Activated naive CD8-positive, alpha-beta T cell treated with anti-CD3 and anti-CD28 coated beads for 36 hours (primary cell): ENCODE results near the gene CSMD2. TPM values are rescaled to one million over a fixed set of nuclear protein-coding genes. Genes with fewer than 3 reads are reported as not detected.
"Not testable (repeated sequence)": the region's sequence is repeated elsewhere in the genome, so short reads cannot be mapped to it uniquely, and the experiment has no call there.

Experiments
- DNase-seq: peaks from one replicate; pipeline ENCODE4 v3.0.0; 2021
- H3K27ac Mint-ChIP-seq: one replicate; pipeline ENCODE4 v1.8.0; 2022; ENCODE audit warnings: mild to moderate bottlenecking, moderate library complexity, mixed read lengths
- H3K27me3 Mint-ChIP-seq: one replicate; pipeline ENCODE4 v1.8.0; 2022; ENCODE audit warnings: mild to moderate bottlenecking, mixed read lengths
- H3K36me3 Mint-ChIP-seq: one replicate; pipeline ENCODE4 v1.8.0; 2021; ENCODE audit warnings: mild to moderate bottlenecking, mixed read lengths
- H3K4me1 Mint-ChIP-seq: one replicate; pipeline ENCODE4 v1.8.0; 2021; ENCODE audit warnings: mixed read lengths
- H3K4me3 Mint-ChIP-seq: one replicate; pipeline ENCODE4 v1.8.0; 2022; ENCODE audit warnings: mild to moderate bottlenecking, moderate library complexity, mixed read lengths
- H3K9me3 Mint-ChIP-seq: one replicate; pipeline ENCODE4 v1.8.0; 2022; ENCODE audit warnings: mixed read lengths
- total RNA-seq, 2 experiments: library from RNA; stranded (reverse); gene quantifications; one replicate each; pipeline ENCODE4 v1.2.3, GENCODE V29; 2021

Gene CSMD2
- total RNA-seq, 2 experiments from 2014 or later = not detected

DNA sequence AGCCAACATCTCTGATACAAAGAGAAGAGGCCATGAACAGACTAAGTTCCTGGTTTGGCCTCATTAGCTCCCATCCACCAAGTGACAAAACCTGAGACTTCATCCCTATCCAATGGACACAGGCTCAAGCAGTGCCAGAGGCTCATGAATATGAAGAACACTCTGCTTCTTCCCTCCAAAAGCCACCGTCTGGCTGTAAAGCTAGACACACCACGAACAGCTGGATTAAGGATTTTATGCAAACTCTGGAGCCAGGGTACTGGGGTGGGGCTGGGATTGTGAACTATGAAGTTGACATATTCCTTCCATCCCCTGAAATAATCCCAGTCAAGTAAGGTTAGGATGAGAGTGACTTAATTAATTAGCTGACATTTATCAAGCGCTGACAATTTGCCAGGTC lies 139.4 kb downstream of the CSMD2 start:
- Mint-ChIP-seq H3K27me3 (peaks cover 17% of the 10 kb centered on the region), H3K4me3 (no peak overlapping the region), H3K36me3 (no peaks in the 10 kb centered on the region), H3K4me1 (no peaks in the 10 kb centered on the region), H3K9me3 (no peaks in the 10 kb centered on the region), H3K27ac (no peak overlapping the region)
- no peak for DNase-seq

DNA sequence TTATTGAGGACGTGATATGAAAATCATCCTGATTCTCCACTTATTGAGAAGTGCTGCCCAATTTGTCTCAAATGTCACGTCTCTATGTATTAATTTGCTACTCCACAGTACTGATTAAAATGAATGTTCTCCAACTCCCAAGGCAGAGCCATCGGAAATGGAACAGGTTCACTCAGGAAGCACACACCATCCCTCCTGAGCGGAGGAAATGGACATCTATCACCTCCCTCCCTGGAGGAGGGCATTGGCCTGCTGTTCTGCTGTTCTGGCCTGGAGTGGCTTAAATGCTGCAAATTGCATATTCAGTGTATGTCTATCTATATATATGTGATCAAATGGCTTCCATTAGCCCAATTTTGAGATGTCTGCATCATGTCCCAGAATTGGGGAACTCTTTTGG lies 140.5 kb downstream of the CSMD2 start:
- Mint-ChIP-seq H3K27me3 (peaks cover 17% of the 10 kb centered on the region), H3K4me3 (no peak overlapping the region), H3K9me3 (no peaks in the 10 kb centered on the region), H3K4me1 (no peaks in the 10 kb centered on the region), H3K27ac (no peak overlapping the region), H3K36me3 (no peaks in the 10 kb centered on the region)
- DNase-seq = no peak

DNA sequence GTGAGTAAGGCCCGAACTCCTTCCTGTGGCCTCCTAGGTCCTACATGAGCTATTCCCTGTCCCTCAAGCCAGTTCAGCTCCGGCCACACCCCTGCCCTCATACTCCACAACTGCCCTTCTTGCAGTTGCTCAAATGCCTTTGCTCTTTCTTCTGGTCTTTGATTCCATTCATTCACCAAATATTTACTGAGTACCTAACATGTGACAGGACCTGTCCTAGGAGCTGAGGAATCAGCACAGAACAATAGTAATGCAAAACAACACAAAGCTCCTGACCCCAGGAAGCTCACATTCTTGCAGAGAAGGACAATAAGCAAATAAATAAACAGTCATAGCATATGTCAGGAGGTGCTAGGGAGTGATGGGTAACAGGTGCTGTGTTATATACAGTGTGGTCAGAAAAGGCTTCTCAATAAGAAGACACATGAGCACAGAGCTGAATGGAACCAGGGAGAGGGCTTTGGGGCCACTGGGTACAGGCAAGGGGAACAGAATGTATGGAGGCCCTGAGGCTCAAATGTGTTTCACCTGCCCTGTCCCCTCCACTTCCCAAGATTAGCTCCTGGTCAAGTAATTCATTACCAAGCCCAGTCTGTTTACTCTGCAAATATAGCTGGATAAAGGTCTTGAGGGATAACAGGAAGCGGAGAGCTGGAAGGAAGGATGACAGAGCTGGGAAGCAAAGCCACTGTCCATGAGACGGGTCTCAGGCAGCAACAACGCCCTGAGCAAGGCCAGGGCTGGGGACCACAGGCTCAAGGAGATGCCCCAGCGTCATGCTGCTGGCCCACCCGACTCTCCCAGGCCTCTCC lies 145.1 kb downstream of the CSMD2 start:
- no peak overlapping the region for H3K27ac Mint-ChIP-seq
- no peak for DNase-seq
- no peaks in the 10 kb centered on the region for H3K36me3 Mint-ChIP-seq
- H3K4me1 Mint-ChIP-seq = no peaks in the 10 kb centered on the region
- H3K27me3 Mint-ChIP-seq = peaks cover 6% of the 10 kb centered on the region
- H3K4me3 Mint-ChIP-seq = no peak overlapping the region
- no peaks in the 10 kb centered on the region for H3K9me3 Mint-ChIP-seq

DNA sequence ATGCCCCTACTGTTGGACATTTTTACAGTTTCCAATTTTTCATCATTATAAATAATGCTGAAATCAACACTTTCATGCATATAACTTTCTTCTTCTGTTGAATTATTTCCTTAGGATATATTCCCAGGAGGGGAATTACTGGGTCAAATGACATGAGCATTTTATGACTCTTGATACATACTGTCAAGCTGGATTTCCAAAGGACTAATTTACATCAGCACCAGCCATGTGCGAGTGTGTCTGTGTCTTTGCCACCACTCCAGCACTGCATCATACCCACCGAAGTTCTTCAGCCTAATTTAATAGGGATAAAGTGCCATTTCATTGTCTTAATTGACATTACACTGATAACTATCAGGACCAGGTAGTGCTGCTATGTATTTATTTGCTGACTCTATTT lies 146.7 kb downstream of the CSMD2 start:
- H3K4me1 Mint-ChIP-seq = no peaks in the 10 kb centered on the region
- DNase-seq = no peak
- no peaks in the 10 kb centered on the region for H3K36me3 Mint-ChIP-seq
- no peak overlapping the region for H3K4me3 Mint-ChIP-seq
- no peak overlapping the region for H3K27ac Mint-ChIP-seq
- H3K27me3 Mint-ChIP-seq = peaks cover 9% of the 10 kb centered on the region
- H3K9me3 Mint-ChIP-seq = no peaks in the 10 kb centered on the region

DNA sequence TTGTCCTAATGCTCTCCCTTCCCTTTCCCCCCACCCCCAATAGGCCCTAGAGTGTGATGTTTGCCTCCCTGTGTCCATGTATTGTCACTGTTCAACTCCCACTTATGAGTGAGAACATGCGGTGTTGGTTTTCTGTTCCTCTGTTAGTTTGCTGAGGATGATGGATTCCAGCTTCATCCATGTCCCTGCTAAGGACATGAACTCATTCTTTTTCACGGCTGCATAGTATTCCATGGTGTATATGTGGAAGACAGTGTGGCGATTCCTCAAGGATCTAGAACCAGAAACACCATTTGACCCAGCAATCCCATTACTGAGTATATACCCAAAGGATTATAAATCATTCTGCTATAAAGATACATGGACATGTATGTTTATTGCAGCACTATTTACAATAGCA lies 148.7 kb downstream of the CSMD2 start:
- not testable (repeated sequence) for H3K4me3 Mint-ChIP-seq, DNase-seq, H3K4me1 Mint-ChIP-seq, H3K36me3 Mint-ChIP-seq, H3K27ac Mint-ChIP-seq, H3K9me3 Mint-ChIP-seq
- peaks cover 13% of the 10 kb centered on the region for H3K27me3 Mint-ChIP-seq

DNA sequence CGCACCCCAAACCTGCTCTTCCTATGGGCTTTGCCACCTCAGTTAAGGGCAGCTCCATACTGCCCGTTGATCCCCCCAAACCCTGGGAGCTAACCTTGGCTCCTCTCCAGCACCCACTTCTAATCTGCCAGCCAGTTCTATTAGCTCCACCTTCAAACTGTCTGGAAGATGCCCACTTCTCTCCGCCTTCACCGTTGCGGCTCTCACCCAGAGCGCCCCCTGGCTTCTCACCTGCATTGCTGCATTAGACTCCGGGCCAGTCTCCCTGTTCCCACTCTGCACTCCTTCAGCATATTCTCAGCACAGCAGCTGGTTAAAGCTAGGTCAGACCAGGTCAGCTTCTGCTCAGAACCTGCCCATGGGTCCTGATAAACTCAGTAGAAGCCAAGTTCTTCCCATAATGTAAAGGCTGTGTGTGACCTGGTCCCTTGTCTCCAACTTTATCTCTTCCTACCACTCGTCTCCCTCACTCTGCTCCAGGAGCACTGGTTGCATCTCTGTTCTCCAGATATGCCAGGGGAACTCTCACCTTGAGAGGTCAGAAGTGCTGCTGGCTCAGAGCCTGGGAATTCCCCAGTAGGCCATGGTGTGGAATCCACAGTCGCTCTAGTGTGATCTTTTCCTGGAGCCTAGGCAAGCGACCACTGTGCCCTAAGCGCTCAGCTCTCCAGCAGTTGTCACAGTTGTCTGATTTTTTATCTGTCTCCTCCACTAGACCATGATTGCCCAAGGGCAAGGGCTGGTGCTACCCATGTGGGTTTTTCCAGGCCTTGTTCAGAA lies 150.9 kb downstream of the CSMD2 start:
- H3K27ac Mint-ChIP-seq = no peak overlapping the region
- H3K36me3 Mint-ChIP-seq = no peaks in the 10 kb centered on the region
- H3K4me3 Mint-ChIP-seq = no peak overlapping the region
- peaks cover 13% of the 10 kb centered on the region for H3K27me3 Mint-ChIP-seq
- no peaks in the 10 kb centered on the region for H3K4me1 Mint-ChIP-seq
- no peaks in the 10 kb centered on the region for H3K9me3 Mint-ChIP-seq
- DNase-seq = peak; percentile 12

DNA sequence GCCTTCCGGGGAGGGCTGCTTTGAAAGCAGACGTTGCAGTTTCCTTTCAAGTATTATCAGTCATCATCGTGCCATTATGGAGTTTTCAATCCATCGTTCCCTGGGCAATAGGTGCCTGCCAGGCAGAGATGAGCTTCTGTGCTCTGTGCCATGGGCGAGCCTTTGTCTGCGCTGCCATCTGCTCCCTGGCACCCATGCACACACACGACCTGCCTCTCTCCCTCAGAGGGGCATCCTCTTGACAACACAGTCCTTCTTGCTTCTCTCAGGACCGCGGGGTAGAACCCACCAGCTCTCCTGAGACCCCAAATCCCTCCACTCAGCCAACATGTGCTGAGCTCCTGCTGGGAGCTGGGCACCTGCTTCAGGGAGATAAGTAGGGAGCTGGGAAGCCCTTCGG lies 151.9 kb downstream of the CSMD2 start:
- H3K27ac Mint-ChIP-seq = no peak overlapping the region
- no peak for DNase-seq
- peaks cover 13% of the 10 kb centered on the region for H3K27me3 Mint-ChIP-seq
- no peaks in the 10 kb centered on the region for H3K4me1 Mint-ChIP-seq
- no peak overlapping the region for H3K4me3 Mint-ChIP-seq
- H3K36me3 Mint-ChIP-seq = no peaks in the 10 kb centered on the region
- no peaks in the 10 kb centered on the region for H3K9me3 Mint-ChIP-seq

DNA sequence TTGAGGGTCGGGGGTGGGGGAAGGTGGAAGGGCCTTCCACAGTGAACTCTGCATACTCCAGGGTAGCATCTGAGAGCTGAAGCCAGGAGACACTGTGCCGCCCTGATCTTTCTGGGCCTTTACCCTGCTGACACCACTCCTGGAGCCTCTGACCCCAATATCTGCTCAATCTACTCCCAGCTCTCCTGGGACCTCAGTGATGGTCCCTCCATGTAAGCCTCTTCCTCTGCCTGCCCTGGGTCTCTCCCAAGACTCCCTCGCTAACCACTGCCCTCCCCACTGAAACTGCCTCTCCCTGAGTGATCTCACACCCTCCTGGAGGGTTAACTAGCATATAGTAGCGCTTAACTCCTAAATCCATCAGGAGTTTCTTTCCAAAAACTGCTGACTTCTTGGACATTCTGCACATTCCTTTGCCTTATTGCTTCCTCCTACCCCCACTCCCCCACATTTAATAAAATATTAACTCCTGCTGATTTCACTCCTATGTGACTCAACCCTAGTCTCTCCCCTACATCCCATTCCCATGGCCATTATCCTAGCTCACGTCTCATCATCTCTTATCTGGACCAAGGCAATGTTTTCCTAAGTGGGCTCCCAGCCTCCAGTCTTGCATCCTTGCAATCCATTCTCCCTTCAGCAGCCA lies 155.6 kb downstream of the CSMD2 start:
- H3K4me3 Mint-ChIP-seq = no peak overlapping the region

DNA sequence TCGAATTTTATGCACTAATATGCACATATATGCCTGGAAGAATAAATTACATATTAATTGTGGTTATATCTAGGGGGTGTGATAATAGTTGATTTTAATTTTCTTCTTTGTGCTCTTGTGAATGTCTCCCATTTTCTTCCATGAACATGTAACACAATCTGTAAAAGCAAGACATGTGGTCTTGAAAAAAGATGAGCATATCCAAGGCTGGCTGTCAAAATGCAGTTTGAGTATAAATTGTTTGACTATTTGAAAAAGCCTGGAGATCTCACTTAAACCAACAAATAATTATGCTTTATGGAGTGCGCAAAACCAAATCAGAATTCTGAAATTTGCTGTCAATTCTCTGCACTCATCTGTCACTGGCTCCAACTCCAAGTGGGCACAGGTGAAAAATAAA lies 157.3 kb downstream of the CSMD2 start:
- Mint-ChIP-seq H3K36me3 (no peaks in the 10 kb centered on the region), H3K27ac (no peak overlapping the region), H3K27me3 (peaks cover 4% of the 10 kb centered on the region), H3K9me3 (no peaks in the 10 kb centered on the region), H3K4me1 (no peaks in the 10 kb centered on the region), H3K4me3 (no peak overlapping the region)
- DNase-seq = no peak

More for the DNA sequence above, 155.6 kb downstream of the CSMD2 start:
- Mint-ChIP-seq H3K36me3 (no peaks in the 10 kb centered on the region), H3K27me3 (peaks cover 13% of the 10 kb centered on the region), H3K4me1 (no peaks in the 10 kb centered on the region), H3K9me3 (no peaks in the 10 kb centered on the region), H3K27ac (no peak overlapping the region)
- no peak for DNase-seq

DNA sequence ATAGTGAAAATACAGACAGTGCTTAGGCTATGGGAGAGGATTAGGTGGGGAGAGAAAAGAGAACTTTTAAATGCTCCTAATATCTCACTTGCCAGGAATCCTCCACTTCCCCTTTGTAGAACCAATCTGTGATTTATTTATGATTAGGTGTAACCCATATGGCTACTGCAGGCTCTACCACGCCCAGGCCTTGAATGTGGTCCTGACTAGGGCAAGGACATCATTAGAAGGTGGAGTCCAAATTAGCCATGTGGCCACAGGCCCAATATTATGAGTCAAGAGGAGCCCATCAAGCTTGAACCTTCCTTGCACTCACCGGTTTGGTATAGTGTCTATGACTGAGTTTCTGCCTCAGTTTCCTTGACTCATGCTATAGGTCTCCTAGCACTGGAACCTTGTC lies 159.7 kb downstream of the CSMD2 start:
- Mint-ChIP-seq H3K4me3 (no peak overlapping the region), H3K9me3 (no peaks in the 10 kb centered on the region), H3K27me3 (no peaks in the 10 kb centered on the region), H3K36me3 (no peaks in the 10 kb centered on the region), H3K4me1 (no peaks in the 10 kb centered on the region), H3K27ac (no peak overlapping the region)
- DNase-seq = no peak

DNA sequence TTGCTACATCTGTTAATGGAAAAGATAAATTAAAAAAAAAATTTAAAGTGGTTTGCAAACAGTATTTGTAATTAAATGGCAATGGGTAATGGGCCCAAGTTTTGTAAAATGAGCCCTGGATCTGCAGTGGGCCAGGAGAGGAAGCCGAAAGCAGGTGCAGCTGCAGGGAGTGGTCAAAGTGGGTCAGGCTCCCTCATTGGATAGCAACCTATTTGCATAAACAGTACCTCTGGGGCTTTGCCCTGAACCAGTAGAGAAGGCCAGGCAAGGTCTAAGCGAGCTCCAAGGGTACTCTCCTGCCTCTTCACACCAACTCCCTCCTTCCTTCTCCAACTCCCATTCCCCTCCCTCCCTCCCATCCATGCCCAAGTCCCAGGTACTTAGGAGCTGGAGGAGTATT lies 162.2 kb downstream of the CSMD2 start:
- H3K27me3 Mint-ChIP-seq = no peaks in the 10 kb centered on the region
- H3K4me3 Mint-ChIP-seq = no peak overlapping the region
- H3K36me3 Mint-ChIP-seq = no peaks in the 10 kb centered on the region
- no peaks in the 10 kb centered on the region for H3K4me1 Mint-ChIP-seq
- H3K27ac Mint-ChIP-seq = no peak overlapping the region
- no peak for DNase-seq
- H3K9me3 Mint-ChIP-seq = no peaks in the 10 kb centered on the region

DNA sequence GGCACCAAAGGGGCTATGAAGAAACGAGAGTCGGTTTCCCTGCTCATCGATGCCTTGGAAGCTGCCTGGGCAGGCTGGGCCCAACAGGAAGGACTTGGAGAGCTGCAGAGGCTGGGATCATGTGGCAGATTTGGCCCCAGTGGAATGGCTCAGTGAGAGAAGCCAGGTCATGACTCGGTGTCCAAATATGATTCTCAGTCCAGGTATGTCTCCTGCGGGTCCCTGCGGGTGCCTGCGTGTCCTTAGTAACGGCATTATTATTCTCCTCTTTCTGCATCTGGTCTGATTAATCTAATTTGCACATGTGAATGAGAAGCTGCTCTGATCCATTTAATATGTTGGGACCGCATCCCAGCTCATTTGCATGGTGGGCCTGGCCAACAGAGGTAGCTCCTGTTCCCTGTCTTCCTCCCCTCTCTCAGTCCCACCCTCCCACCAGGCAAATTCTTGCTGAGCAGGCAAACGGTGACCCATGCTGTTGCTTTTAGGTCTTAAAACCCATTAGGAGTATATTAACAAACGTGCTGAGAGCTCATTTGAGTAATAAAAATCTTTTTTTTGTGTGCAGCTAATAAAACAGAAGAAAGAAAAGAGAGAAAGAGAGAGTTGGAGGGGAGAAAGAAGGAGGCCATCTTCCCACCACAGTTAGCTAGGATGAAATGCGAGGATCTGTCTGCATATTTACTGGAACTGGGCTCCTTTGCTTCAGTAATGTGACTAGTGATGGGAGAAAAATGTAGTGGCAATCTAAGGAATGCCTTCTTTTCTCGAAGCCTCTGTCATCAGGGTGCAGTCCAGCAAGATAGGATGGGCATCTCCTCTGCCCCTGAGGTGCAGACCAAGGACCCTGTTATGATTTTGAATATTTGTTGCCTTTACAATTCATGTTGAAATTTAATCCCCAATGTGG lies 167.6 kb downstream of the CSMD2 start:
- H3K27ac Mint-ChIP-seq = no peak overlapping the region
- no peak for DNase-seq
- H3K4me3 Mint-ChIP-seq = no peak overlapping the region
- no peaks in the 10 kb centered on the region for H3K9me3 Mint-ChIP-seq
- no peaks in the 10 kb centered on the region for H3K4me1 Mint-ChIP-seq
- H3K27me3 Mint-ChIP-seq = peaks cover 7% of the 10 kb centered on the region
- no peaks in the 10 kb centered on the region for H3K36me3 Mint-ChIP-seq

DNA sequence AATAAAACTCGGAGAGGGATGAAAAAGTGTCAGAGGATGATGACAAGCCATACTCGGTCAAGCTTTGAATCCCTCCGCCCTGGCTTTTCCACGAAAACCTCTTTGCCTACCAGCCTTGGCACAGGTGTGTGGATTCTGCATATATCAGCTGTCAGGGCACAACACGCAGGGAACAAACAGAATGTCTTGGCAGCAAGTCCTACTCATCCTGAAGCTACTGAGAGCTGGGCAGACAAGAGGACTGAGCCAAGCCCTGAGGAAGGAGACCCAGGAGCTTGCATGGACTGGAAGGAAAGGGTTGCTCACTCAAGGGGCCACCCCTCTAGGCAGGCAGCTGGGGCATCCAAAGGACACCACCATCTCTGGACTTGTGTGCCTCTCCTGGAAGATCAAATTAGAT lies 168.7 kb downstream of the CSMD2 start:
- Mint-ChIP-seq H3K9me3 (no peaks in the 10 kb centered on the region), H3K27ac (no peak overlapping the region)

DNA sequence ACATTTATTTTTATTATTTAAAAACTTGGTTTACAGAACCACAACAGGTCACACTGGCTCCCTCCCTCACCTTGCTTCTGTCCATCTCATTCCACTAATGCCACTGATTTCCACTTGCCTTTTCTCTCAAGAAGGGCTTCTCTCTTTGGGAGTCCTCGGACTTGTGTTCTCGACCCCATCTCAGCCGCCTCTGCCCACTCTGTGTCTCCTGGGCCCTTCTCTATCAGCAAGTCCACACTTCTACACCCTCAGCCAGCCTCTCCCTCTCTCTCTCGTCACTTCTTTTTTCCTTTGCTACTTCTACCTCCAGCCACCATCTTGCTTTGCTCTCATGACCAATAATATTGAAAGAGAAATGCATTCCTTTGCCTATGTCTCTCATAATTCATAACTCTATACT lies 171.7 kb downstream of the CSMD2 start:
- Mint-ChIP-seq H3K9me3 (no peaks in the 10 kb centered on the region), H3K4me1 (no peaks in the 10 kb centered on the region), H3K4me3 (no peak overlapping the region), H3K36me3 (no peaks in the 10 kb centered on the region), H3K27me3 (peaks cover 7% of the 10 kb centered on the region), H3K27ac (no peak overlapping the region)
- DNase-seq = no peak

More for the DNA sequence above, 168.7 kb downstream of the CSMD2 start:
- Mint-ChIP-seq H3K4me3 (no peak overlapping the region), H3K27me3 (peaks cover 7% of the 10 kb centered on the region), H3K4me1 (no peaks in the 10 kb centered on the region), H3K36me3 (no peaks in the 10 kb centered on the region)
- no peak for DNase-seq

DNA sequence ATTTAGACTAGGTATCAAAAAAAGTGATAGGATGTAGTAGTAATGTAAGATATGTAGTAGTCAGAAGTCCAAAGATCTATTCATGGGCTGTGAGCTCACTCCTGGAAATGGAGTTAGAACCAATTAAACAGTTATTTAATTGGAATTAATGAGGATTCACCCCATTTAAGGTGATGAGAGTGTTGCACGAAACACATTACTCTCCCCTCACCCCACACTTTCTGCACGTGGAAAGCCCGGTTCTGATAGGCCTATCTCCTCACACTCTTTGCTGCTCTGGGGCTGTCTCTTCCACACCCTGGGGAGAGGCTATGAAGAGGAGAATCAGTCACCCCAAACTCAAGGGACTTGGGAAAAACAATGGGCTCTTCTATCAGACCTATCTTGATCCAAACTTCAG lies 174.7 kb downstream of the CSMD2 start:
- Mint-ChIP-seq H3K27ac (no peak overlapping the region), H3K4me1 (no peaks in the 10 kb centered on the region), H3K9me3 (no peaks in the 10 kb centered on the region), H3K27me3 (no peaks in the 10 kb centered on the region), H3K4me3 (no peak overlapping the region), H3K36me3 (no peaks in the 10 kb centered on the region)
- no peak for DNase-seq
